Measurements from ENCODE around the gene SGK1. TPM values are rescaled to one million over a fixed set of nuclear protein-coding genes. Genes with fewer than 3 reads are reported as not detected.

Gene SGK1
- total RNA-seq, 4 donors from 2014 or later = 95.1 to 919 (median 248) TPM

- WGBS, 2 donors = 91 to 95% methylated on average over 7 of the region's 7 CpGs
- TF ChIP-seq POLR2A (IDR thresholded peaks at IDR 0.05) (no peak), CTCF (IDR thresholded peaks at IDR 0.05) (no peak)
- H3K4me3 ChIP-seq (ENCODE audit: low read depth, poor library complexity, severe bottlenecking) = no peak overlapping the region
- intact Hi-C loops (cut with DNase I; ENCODE audit: low total_unique reads) = no loop called here
- no peak for DNase-seq (ENCODE audit: low spot score in 2 of 2)
These were observed 29.1 kb upstream of the SGK1 start for GRCh38 chr6:134346932-134347545.

- TF ChIP-seq CTCF (IDR thresholded peaks at IDR 0.05) = no peak
- no peak for TF ChIP-seq POLR2A (IDR thresholded peaks at IDR 0.05)
- intact Hi-C loops (cut with DNase I; ENCODE audit: low total_unique reads) = no loop called here
- WGBS, 2 donors = 44 to 58% methylated on average over 8 of the region's 8 CpGs
- no peak overlapping the region for H3K4me3 ChIP-seq (ENCODE audit: low read depth, poor library complexity, severe bottlenecking)
- peak in 1 of 2 donors; percentile 24 for DNase-seq (ENCODE audit: low spot score in 2 of 2)
These were observed 27.9 kb upstream of the SGK1 start for GRCh38 chr6:134345789-134346188.

GRCh38 chr6:134343066-134343465 is 25.2 kb upstream of the SGK1 start:
- TF ChIP-seq CTCF (IDR thresholded peaks at IDR 0.05) (no peak), POLR2A (IDR thresholded peaks at IDR 0.05) (no peak)
- intact Hi-C loops (cut with DNase I; ENCODE audit: low total_unique reads) = no loop called here
- 40 to 53% methylated on average over 6 of the region's 6 CpGs for WGBS, 2 donors
- no peak overlapping the region for H3K4me3 ChIP-seq (ENCODE audit: low read depth, poor library complexity, severe bottlenecking)
- DNase-seq (ENCODE audit: low spot score in 2 of 2) = no peak

- H3K4me3 ChIP-seq (ENCODE audit: low read depth, poor library complexity, severe bottlenecking) = no peak overlapping the region
- DNase-seq (ENCODE audit: low spot score in 2 of 2) = no peak
- no peak for TF ChIP-seq POLR2A (IDR thresholded peaks at IDR 0.05)
- TF ChIP-seq CTCF (IDR thresholded peaks at IDR 0.05) = no peak
- intact Hi-C loops (cut with DNase I; ENCODE audit: low total_unique reads) = no loop called here
- WGBS, 2 donors = 58 to 69% methylated on average over 10 of the region's 10 CpGs
These were observed 24.2 kb upstream of the SGK1 start for GRCh38 chr6:134341999-134342567.

GRCh38 chr6:134340179-134340975 is 22.5 kb upstream of the SGK1 start:
- no peak for DNase-seq (ENCODE audit: low spot score in 2 of 2)
- intact Hi-C loops (cut with DNase I; ENCODE audit: low total_unique reads) = no loop called here
- no peak for TF ChIP-seq POLR2A (IDR thresholded peaks at IDR 0.05)
- no peak for TF ChIP-seq CTCF (IDR thresholded peaks at IDR 0.05)
- WGBS, 2 donors = 91 to 94% methylated on average over 6 of the region's 6 CpGs
- H3K4me3 ChIP-seq (ENCODE audit: low read depth, poor library complexity, severe bottlenecking) = no peak overlapping the region
